GM18858 (cell line): Measurements from ENCODE around the gene ARHGAP24.

Experiments
- ATAC-seq: cut with Tn5 transposase; IDR thresholded peaks from one replicate; pipeline ENCODE4 v1.9.1; 2021; ENCODE audit not compliant: unreplicated experiment

Gene ARHGAP24

GRCh38 chr4:85577307-85577706 is 102.4 kb downstream of the ARHGAP24 start:
- no peak for ATAC-seq

GRCh38 chr4:85579942-85580341 is 105.0 kb downstream of the ARHGAP24 start:
- ATAC-seq, result no peak

DNA sequence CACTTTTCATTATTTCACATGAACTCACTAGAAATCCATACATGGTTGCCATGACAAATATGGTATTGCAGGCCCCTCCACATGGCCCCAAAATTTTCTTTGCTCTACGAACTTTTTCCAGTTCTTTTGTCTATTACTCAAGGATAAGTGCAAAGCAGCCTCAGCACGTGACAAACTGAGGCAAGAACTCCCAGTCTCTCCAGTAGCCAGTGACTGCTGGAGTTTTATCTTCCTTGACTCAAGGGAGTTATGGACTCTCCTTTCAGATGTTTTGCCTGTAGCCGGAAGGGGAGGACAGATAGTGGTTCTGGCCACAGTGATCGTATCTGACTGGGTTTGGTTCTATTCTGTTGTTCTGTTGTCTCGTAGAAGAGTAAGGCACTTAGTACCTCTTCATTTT is 105.5 kb downstream of the ARHGAP24 start:
- no peak for ATAC-seq

GRCh38 chr4:85587952-85588351 is 113.0 kb downstream of the ARHGAP24 start:
- no peak for ATAC-seq

DNA sequence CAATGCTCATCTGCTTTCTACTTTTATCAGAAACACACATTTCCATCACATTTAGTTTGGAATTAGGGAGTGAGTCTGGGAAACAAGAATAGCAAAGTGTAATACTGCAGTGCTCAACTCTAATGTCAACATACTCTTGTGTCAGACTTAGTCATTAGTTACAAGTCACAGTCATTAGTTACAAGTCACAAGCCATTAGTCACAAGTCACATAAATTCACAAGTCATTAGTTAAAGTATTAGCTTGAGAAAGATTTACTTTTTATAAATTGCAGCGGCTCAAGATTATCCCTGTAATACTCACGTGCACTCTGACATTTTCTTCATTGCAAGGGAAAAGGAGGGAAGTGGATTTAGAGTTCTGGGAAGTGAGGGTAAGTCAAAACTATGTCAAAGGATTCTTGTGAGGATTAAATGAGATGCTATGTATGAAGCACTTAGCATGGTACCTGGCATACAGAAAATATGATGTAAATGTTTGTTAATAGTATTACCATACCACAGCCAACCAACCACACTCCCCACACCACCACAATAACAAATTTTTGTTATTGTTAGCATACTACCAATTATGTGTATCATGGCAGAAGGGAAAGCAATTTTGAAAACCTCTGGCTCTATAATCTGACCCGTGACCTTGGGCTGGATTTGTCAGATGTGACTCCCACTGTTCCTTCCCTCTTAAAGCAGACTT is 116.6 kb downstream of the ARHGAP24 start:
- no peak for ATAC-seq

GRCh38 chr4:85595098-85595775 is 120.3 kb downstream of the ARHGAP24 start:
- no peak for ATAC-seq

DNA sequence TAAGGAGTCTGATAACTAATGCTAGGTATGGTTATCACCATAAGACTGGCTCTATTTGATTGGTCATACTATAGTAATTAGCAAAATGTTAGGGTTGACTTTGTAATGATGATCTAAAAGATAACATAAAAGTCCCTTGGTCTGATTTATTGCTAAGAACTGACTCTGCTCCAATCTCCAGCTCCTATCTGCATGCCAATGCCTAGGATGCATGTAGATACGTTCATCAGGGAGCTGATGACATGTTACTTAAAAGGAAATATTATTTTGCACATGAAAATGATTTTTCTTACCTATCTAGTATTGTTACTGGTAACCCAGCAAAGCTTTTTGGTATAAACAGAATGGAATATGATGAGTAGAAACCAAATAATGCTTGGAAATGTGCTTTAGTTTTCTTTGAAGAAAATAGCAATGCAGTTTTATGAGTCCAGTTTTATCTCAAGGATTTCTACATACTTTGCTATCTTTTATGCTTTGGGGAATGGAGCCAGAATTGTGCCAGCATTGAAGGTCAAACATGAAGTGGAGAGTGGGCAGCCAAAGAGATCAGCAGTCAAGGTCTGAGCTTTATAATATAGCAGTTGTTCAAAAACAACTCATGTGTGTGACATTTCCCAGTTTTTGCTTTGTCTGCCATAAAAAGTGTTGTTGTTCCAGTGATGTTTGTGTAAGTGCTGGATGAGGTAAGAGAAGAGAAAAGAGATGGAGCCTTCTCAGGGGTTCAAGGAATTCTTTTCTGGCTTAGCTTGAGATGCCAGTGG is 121.0 kb downstream of the ARHGAP24 start:
- no peak for ATAC-seq

DNA sequence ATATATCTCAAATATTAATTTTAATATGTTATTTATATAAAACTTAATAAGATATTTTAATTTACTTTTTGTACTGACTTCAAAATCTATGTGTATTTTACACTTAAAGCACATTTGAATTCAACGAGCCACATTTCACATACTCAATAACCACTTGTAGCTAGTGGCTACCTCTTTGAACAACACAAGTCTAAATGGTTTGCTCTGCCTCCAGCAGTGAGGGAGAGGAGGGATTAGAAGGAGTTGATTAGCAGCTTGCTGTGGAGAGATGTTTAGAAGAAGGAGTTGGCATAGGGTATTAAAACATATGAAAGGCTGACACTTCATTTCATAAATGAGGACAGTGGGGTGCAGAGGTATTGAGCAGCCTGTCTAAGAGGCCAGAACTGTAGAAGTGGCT is 124.0 kb downstream of the ARHGAP24 start:
- no peak for ATAC-seq

DNA sequence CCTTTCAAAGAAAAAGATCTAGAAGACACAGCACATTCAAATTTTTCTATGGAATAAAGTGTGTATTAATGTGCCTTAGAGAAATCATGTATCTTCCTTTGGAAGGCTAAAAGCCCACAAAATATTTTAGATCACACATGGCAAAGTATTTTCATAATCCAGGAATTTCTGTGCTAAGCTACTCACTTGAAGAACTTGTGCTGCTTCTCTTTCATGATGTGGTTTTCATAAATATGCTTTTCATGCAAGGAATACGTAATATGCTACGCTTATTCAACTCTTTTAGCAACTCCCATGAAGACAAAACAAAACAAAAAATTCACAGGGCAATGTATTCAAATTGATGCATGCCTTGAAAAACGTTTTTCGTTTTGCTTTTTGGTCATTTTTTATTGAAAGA is 125.6 kb downstream of the ARHGAP24 start:
- no peak for ATAC-seq

DNA sequence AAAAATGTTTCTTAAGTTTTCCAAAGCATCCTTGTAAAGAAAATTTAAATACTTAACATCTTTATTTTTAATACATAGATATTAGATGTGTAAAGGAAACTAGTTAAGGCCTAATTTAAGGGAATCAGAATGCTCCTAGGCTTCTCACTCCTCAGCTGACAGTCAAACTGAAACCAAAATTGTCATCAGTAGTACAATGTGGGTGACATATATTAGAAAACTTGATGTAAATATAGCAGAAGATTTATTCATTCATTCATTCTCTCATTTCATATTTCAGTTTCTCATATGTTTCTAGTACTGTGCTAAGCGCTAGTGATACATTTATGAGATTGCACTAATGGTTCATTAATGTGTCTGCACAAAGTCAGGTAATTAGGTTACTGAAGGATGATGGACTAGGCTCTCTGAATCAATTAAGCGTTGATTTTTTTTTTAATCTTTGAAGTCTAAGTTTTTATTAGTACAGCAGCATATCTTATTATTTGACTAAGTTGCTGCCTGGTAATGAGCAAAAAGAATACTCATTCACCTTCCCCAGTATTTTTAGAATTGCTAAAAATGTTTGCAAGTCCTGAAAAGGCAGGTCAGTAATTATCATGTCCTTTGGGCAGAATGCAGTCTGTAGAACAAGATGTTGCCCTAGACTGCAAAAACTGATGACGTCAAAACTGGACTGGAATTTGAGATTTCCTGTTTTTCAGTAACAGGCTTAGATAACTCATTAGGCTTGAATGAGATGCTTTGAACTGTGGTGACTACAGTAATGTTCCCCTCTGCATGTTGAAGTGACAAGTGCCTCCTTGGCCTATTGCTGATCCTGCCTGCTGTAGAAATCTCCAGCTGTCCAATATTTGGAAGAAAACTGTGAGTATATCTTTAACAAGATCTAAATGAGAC is 128.7 kb downstream of the ARHGAP24 start:
- peak; percentile 49 for ATAC-seq

- no peak for ATAC-seq
Measured at GRCh38 chr4:85606505-85606904, 131.6 kb downstream of the ARHGAP24 start.

DNA sequence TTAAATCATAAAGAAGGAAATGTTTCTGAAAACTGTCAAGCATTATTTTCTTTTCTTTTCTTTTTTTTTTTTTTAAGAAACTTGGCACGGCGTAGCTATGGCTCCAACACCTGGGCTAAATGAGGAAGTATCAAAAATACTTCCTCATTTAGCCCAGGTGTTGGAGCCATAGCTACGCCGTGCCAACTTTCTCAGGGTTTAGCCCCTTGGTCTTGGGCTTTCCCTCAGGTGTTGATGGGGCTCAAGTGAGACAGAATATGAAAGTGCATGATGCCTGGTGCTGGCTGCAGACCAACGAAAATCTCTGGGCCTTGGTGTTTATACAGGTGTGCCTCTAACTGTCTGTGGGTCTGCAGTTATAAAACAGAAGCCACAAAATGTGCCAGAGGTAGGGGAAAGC is 132.7 kb downstream of the ARHGAP24 start:
- peak; percentile 43 for ATAC-seq

GRCh38 chr4:85610450-85610849 is 135.5 kb downstream of the ARHGAP24 start:
- ATAC-seq, result peak; percentile 86

DNA sequence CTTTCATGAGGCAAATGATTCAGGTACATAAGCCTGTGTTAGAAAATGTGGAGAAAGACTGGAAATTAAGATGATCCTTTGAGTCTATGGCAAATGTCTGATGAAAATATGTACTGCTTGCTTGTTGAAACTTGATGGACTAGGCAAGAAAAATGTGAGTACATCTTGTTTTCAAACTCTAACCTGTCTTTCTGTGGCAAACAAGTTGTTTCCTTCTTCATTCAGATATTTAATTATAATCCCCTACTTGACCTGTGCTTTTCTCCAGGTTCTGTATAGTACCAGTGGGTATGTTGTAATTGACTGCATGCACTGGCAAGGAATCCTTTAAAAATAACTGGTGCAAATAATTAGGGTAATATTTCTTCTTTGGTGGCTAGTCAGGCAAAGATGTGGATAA is 136.7 kb downstream of the ARHGAP24 start:
- no peak for ATAC-seq

- ATAC-seq, result no peak
Measured at GRCh38 chr4:85613901-85614300, 139.0 kb downstream of the ARHGAP24 start.

- no peak for ATAC-seq
Measured at GRCh38 chr4:85615952-85616351, 141.0 kb downstream of the ARHGAP24 start.

DNA sequence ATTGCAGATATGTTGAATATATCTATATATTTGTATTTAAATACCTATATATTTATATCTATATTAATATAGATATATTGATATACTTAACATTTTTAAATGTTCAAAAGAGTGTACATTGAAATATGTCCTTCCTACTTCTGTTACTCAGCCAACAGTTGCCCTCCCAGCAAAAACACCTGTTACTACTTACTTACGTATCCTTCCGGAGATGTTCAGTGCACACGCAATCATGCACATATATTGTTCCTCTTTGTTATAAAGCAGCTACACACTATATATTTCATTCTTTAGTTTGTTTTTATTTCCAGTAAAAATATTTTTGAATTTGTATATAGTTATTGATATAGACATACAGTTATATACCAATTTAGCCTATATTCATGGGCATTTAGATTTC is 142.3 kb downstream of the ARHGAP24 start:
- ATAC-seq, result no peak

DNA sequence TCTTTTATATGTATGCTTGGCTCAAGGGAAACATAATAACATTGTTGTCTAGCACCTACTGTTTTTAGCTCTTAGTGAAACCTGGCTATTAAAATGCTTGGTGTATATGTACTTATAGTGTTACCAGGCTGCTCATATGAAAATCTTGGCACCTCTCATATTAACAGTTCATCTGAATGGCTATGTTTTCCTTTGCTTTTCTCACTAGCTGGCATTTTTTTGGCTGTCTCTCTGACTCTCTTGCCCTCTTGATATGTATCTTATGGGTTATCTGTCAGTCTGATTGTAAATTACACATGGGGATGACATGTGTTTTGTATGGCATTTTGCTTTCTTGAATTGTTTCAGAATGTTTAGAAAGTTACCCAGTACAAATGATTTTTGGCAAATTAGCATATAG is 158.0 kb downstream of the ARHGAP24 start:
- ATAC-seq, result no peak

DNA sequence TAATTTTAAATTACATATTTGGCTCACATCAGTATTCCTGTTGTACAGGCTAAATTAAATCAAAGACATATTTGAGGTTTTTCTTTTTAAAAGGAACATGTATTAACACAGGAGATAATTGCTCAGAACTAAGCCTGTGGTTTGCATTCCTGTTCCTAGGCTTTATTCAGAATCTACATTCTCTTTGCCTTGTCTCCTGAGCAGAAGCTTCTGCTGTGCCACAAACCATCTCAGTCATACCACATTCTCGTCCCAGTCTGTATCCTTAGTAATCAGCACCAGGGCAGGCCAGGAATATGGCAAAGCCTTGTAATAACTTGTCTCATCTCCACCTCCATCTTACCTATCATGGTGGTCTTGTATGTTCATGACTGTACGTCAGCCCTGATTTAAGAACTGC is 162.8 kb downstream of the ARHGAP24 start:
- ATAC-seq, result no peak

DNA sequence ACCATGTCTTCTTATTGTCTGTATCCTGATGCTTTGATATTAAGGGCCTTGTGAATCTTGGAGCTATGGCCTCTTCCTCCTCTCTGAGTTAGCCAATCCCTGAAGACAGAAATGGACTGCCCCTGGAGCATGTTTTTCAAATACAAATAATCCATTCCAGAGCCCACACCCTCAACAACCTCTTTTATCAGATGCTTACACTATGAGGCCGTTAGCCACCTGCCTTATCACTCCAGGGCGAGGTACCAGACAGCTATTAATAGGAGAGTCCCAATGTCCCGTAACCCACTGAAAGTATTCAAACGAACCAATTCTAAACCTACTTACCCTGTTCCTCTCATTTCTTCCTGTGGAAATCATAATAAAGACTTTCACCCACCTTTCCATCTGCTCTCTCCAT is 165.0 kb downstream of the ARHGAP24 start:
- ATAC-seq, result no peak
